ENCODE measurements around the gene TREM1. TPM values are rescaled to one million over a fixed set of nuclear protein-coding genes. Genes with fewer than 3 reads are reported as not detected.

The TREM1 gene
- total RNA-seq, 4 donors from 2014 or later: 1.1 to 3.3 (median 2.1) TPM

GRCh38 chr6:41288754-41289129 is 2.3 kb upstream of the TREM1 start:
- TF ChIP-seq POLR2A (IDR thresholded peaks at IDR 0.05) (no peak), EP300 (IDR thresholded peaks at IDR 0.05) (no peak)
- TF ChIP-seq, protein P1, sequence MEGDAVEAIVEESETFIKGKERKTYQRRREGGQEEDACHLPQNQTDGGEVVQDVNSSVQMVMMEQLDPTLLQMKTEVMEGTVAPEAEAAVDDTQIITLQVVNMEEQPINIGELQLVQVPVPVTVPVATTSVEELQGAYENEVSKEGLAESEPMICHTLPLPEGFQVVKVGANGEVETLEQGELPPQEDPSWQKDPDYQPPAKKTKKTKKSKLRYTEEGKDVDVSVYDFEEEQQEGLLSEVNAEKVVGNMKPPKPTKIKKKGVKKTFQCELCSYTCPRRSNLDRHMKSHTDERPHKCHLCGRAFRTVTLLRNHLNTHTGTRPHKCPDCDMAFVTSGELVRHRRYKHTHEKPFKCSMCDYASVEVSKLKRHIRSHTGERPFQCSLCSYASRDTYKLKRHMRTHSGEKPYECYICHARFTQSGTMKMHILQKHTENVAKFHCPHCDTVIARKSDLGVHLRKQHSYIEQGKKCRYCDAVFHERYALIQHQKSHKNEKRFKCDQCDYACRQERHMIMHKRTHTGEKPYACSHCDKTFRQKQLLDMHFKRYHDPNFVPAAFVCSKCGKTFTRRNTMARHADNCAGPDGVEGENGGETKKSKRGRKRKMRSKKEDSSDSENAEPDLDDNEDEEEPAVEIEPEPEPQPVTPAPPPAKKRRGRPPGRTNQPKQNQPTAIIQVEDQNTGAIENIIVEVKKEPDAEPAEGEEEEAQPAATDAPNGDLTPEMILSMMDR (IDR thresholded peaks at IDR 0.05): no peak
- Histone ChIP-seq H3K36me3 (no peaks in the 10 kb centered on the region), H3K27me3 (no peaks in the 10 kb centered on the region), H3K4me1 (peaks cover 0 to 13% (median 0%) of the 10 kb centered on the region in 4 donors), H3K4me3 (no peak overlapping the region), H3K27ac (no peak overlapping the region), H3K9me3 (no peaks in the 10 kb centered on the region)
- WGBS, 2 donors: 76 to 85% methylated on average over 2 of the region's 2 CpGs
- DNase-seq (ENCODE audit: low spot score in 2 of 2): no peak

DNA sequence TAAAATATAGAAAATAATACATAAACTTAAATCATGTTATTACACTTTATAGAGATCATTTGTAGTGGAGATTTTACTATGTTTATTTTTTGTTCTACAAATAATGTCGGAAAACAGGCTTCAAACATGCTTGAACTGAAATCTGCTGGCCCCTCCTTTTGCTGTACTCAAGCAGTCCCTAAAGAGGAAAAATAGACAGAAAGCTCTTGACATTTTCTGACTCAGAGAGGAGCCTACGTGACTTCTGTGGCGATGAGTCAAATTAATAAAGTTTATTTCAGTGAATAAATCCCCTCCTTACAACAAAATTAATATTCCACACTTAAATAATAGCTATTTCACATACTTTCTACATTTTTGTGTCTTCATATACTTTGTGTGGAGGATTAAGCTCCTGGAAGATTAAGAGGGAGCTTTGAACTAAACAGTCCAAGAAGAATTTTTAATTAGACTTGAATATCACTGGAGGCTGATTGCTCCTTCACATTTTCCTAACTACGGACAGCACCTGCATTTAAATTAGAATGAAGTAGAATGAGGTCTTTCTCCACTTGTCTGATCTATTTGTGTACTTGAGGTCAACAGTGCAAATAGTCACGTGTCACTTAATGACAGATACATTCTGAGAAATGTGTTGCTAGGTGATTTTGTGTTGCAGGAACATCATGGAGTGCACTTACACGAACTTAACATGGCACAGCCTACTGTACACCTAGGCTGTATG is 1.7 kb upstream of the TREM1 start:
- 30 to 40% methylated on average over 6 of the region's 6 CpGs for WGBS, 2 donors
- DNase-seq (ENCODE audit: low spot score in 2 of 2): no peak
- Histone ChIP-seq H3K9me3 (no peaks in the 10 kb centered on the region), H3K27ac (no peak overlapping the region), H3K4me3 (no peak overlapping the region), H3K27me3 (no peaks in the 10 kb centered on the region), H3K36me3 (no peaks in the 10 kb centered on the region), H3K4me1 (peaks cover 0 to 13% (median 0%) of the 10 kb centered on the region in 4 donors)
- TF ChIP-seq EP300 (IDR thresholded peaks at IDR 0.05): no peak
- TF ChIP-seq, protein P1 (IDR thresholded peaks at IDR 0.05): no peak
- TF ChIP-seq POLR2A (IDR thresholded peaks at IDR 0.05): no peak

- TF ChIP-seq POLR2A (IDR thresholded peaks at IDR 0.05) (no peak), EP300 (IDR thresholded peaks at IDR 0.05) (no peak)
- TF ChIP-seq, protein P1 (IDR thresholded peaks at IDR 0.05): no peak
- Histone ChIP-seq H3K27me3 (no peaks in the 10 kb centered on the region), H3K36me3 (no peaks in the 10 kb centered on the region), H3K27ac (no peak overlapping the region), H3K4me3 (no peak overlapping the region), H3K4me1 (peaks cover 0 to 13% (median 0%) of the 10 kb centered on the region in 4 donors), H3K9me3 (no peaks in the 10 kb centered on the region)
- no peak for DNase-seq (ENCODE audit: low spot score in 2 of 2)
- WGBS, 2 donors: 18 to 39% methylated on average over 1 of the region's 1 CpG
These were observed 1.8 kb downstream of the TREM1 start for GRCh38 chr6:41284726-41285125.

DNA sequence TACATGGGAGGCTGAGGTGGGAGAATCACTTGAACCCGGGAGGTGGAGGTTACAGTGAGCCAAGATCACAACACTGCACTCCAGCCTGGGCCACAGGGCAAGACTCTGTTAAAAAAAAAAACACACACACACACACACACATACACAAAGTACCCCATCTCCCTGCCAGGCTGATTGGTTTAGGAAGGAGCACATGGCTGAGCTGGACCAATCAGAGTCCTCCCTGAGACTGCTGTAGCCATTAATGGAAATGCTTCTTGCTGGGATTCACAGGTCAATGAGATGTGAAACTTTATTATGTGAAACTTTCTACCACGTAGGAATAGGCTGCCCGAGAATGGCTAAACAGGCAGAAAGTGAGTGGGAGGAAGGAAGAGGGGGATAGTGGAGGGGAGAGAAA is 2.9 kb downstream of the TREM1 start:
- H3K9me3 ChIP-seq: no peaks in the 10 kb centered on the region
- no peaks in the 10 kb centered on the region for H3K36me3 ChIP-seq
- peaks cover 0 to 19% (median 0%) of the 10 kb centered on the region in 4 donors for H3K4me1 ChIP-seq
- H3K27me3 ChIP-seq: no peaks in the 10 kb centered on the region
- WGBS, 2 donors: 50 to 52% methylated on average over 3 of the region's 3 CpGs
- H3K4me3 ChIP-seq: no peak overlapping the region
- H3K27ac ChIP-seq: no peak overlapping the region
- DNase-seq (ENCODE audit: low spot score in 2 of 2): no peak
- TF ChIP-seq EP300 (IDR thresholded peaks at IDR 0.05) (no peak), POLR2A (IDR thresholded peaks at IDR 0.05) (no peak)
- TF ChIP-seq, protein P1 (IDR thresholded peaks at IDR 0.05): no peak

DNA sequence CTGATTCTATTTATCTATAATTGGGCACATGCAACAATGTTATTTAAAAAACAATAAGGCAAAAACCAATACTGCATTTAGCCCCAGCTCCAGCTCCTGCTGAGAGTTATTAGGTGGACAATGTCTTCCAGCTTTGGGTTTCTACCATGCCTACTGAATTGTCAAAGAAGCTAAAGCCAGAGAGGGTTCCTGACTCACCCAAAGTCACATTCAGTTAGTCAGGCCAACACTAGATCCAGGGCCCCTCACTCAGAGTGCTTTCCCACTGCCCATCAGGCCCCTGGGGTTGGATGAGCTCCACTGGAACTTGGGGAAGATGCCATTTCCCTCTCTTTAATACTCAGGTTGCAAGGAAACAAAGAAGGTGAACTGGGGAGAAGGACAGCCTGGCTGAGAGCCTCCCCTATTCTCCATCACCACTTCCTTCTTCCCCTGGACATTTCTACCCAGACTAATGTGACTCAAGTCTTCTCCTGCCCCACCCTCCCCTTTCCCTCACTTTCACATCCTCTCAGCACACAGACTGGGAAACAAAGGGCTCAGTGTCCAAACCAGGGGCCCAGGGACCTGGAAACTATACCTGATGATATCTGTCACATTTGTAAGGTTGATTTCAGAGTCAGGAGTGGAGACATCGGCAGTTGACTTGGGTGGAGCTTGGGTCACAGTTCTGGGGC is 6.0 kb downstream of the TREM1 start:
- Histone ChIP-seq H3K4me1 (peaks cover 0 to 7% (median 0%) of the 10 kb centered on the region in 4 donors), H3K36me3 (no peaks in the 10 kb centered on the region), H3K27ac (no peak overlapping the region), H3K4me3 (no peak overlapping the region), H3K27me3 (peaks cover 0 to 4% of the 10 kb centered on the region in 2 donors), H3K9me3 (no peaks in the 10 kb centered on the region)
- DNase-seq (ENCODE audit: low spot score in 2 of 2): no peak
- 84 to 89% methylated on average over 1 of the region's 1 CpG for whole genome bisulfite sequencing, 2 donors
- TF ChIP-seq, protein P1 (IDR thresholded peaks at IDR 0.05): no peak
- TF ChIP-seq EP300 (IDR thresholded peaks at IDR 0.05): peak in 1 of 2 donors; percentile 25
- TF ChIP-seq POLR2A (IDR thresholded peaks at IDR 0.05): no peak
